Superior temporal gyrus (tissue), 1 donor: ENCODE results near the gene SRP14.
"Not testable (repeated sequence)": the region's sequence is repeated elsewhere in the genome, so short reads cannot be mapped to it uniquely, and the experiment has no call there.

Experiments
- DNase-seq: peaks from one replicate; pipeline ENCODE4 v3.0.0-alpha.2; 2016; ENCODE audit errors: extremely low spot score

SRP14 gene

GRCh38 chr15:40029979-40030893, 8.7 kb downstream of the SRP14 start:
- DNase-seq: no peak

- peak; percentile 47 for DNase-seq
Measured at GRCh38 chr15:40028853-40029252, 10.1 kb downstream of the SRP14 start.

- DNase-seq: no peak
Measured at GRCh38 chr15:40028193-40028592, 10.8 kb downstream of the SRP14 start.

GRCh38 chr15:40016224-40016865, 22.6 kb downstream of the SRP14 start:
- no peak for DNase-seq

- DNase-seq: no peak
Measured at GRCh38 chr15:40014390-40014789, 24.6 kb downstream of the SRP14 start.

GRCh38 chr15:40013372-40013771, 25.6 kb downstream of the SRP14 start:
- DNase-seq: not testable (repeated sequence)

GRCh38 chr15:40011303-40011702, 27.7 kb downstream of the SRP14 start:
- no peak for DNase-seq

GRCh38 chr15:40010686-40011085, 28.3 kb downstream of the SRP14 start:
- DNase-seq: no peak

- no peak for DNase-seq
Measured at GRCh38 chr15:40008061-40008765, 30.8 kb downstream of the SRP14 start.

GRCh38 chr15:40006646-40007045, 32.3 kb downstream of the SRP14 start:
- DNase-seq: no peak

- DNase-seq: no peak
Measured at GRCh38 chr15:40006003-40006402, 33.0 kb downstream of the SRP14 start.

GRCh38 chr15:40003116-40003916, 35.7 kb downstream of the SRP14 start:
- DNase-seq: no peak

- no peak for DNase-seq
Measured at GRCh38 chr15:40002295-40002694, 36.7 kb downstream of the SRP14 start.

- no peak for DNase-seq
Measured at GRCh38 chr15:39999538-40000200, 39.3 kb downstream of the SRP14 start.

- DNase-seq: peak; percentile 15
Measured at GRCh38 chr15:39998511-39999077, 40.4 kb downstream of the SRP14 start.

GRCh38 chr15:39997639-39998038, 41.3 kb downstream of the SRP14 start:
- no peak for DNase-seq

GRCh38 chr15:39997031-39997430, 42.0 kb downstream of the SRP14 start:
- no peak for DNase-seq

- not testable (repeated sequence) for DNase-seq
Measured at GRCh38 chr15:39996228-39996627, 42.8 kb downstream of the SRP14 start.

- not testable (repeated sequence) for DNase-seq
Measured at GRCh38 chr15:39992953-39993352, 46.0 kb downstream of the SRP14 start.

- no peak for DNase-seq
Measured at GRCh38 chr15:39990706-39991105, 48.3 kb downstream of the SRP14 start.

GRCh38 chr15:39987821-39988220, 51.2 kb downstream of the SRP14 start:
- no peak for DNase-seq
